Measurements from ENCODE around the gene CAMK1G. TPM values are rescaled to one million over a fixed set of nuclear protein-coding genes. Genes with fewer than 3 reads are reported as not detected.

CAMK1G gene
- total and polyA plus RNA-seq, 10 of the 15 experiments (the other 5 are each of a cell fraction or from before 2014, with no cell fraction given) = 0.18 to 0.20 TPM; not detected in 8

- Histone ChIP-seq H3K4me1 (ENCODE audit: control insufficient read depth, insufficient read depth, low read length) (peaks cover 10% of the 10 kb centered on the region), H2AFZ (ENCODE audit: control insufficient read depth, low read depth, low read length) (no peak overlapping the region), H3K4me2 (ENCODE audit: control insufficient read depth, insufficient read depth) (no peak overlapping the region), H4K20me1 (ENCODE audit: control insufficient read depth, insufficient read depth) (no peaks in the 10 kb centered on the region), H3K4me3 (no peak overlapping the region), H3K36me3 (ENCODE audit: control insufficient read depth in 2 of 2, insufficient read depth in 2 of 2, low read length in 1 of 2) (no peaks in the 10 kb centered on the region), H3K79me2 (ENCODE audit: control insufficient read depth, insufficient read depth, low read length) (no peaks in the 10 kb centered on the region), H3K9me3 (replicated peaks; ENCODE audit: control insufficient read depth, insufficient read depth, low read length) (no peaks in the 10 kb centered on the region), H3K27me3 (replicated peaks in 1 of 2; ENCODE audit: control insufficient read depth in 2 of 2, insufficient read depth in 2 of 2, low read length in 1 of 2) (no peaks in the 10 kb centered on the region), H3K27ac (ENCODE audit: control insufficient read depth, insufficient read depth) (no peak overlapping the region), H3K9ac (ENCODE audit: control insufficient read depth, insufficient read depth, low read length) (no peak overlapping the region)
- intact Hi-C loops (cut with micrococcal nuclease; ENCODE audit: unreplicated experiment) (loop anchor here (2.0 to 10.0 kb wide), 2 partner anchors 23 to 141 kb away; no protein-coding TSS in a partner anchor), in situ Hi-C loops (cut with MboI) (no loop called here)
- FAIRE-seq (no peak), DNase-seq (ENCODE audit: low read depth, low spot score) (no peak), ATAC-seq (no peak)
- no TSS peak for BruUV-seq (replicated peaks)
- ChIA-PET CTCF (interaction anchor here (1.2 to 15.5 kb wide), 7 partner anchors 8 to 144 kb away, joined by 3 to 211 read pairs (median 13); no protein-coding TSS in a partner anchor), RAD21 (ENCODE audit: unreplicated experiment) (interaction anchor here (1.5 to 2.9 kb wide), 4 partner anchors 7 to 165 kb away, joined by 4 to 22 read pairs (median 6); no protein-coding TSS in a partner anchor), SMC1A (ENCODE audit: uncharacterized antibody, unreplicated experiment) (interaction anchor here (0.7 to 2.2 kb wide), 6 partner anchors 31 to 101 kb away, joined by 3 to 6 read pairs (median 3); partner anchors contain the start of genes G0S2 and HSD11B1), POLR2A (no interaction called here)
- WGBS (ENCODE audit: insufficient coverage, insufficient replicate concordance, low lambda C conversion rate, missing lambda C conversion rate) = 74% methylated on average over 5 of the region's 5 CpGs
- TF ChIP-seq LARP7 (IDR thresholded peaks at IDR 0.05) (no peak), BCL3 (IDR thresholded peaks at IDR 0.05; ENCODE audit: borderline replicate concordance, insufficient read depth, low read depth, low read length, poor library complexity, severe bottlenecking) (peak; percentile 69)
These were observed 20.4 kb downstream of the CAMK1G start for GRCh38 chr1:209603877-209604276.

- 0% methylated on average over 1 of the region's 1 CpG for WGBS (ENCODE audit: insufficient coverage, insufficient replicate concordance, low lambda C conversion rate, missing lambda C conversion rate)
- in situ Hi-C loops (cut with MboI) = no loop called here
- CTCF ChIA-PET = interaction anchor here (0.6 to 15.5 kb wide), 16 partner anchors 9 to 358 kb away, joined by 3 to 211 read pairs (median 7); partner anchors contain the start of genes CAMK1G and G0S2
- peak; percentile 82; the same call in 1 of the 2 replicates for TF ChIP-seq RELB (IDR thresholded peaks at IDR 0.05; ENCODE audit: low read depth)
- TF ChIP-seq MEF2B (IDR thresholded peaks at IDR 0.05; ENCODE audit: partially characterized antibody, poor library complexity, severe bottlenecking) = peak; percentile 48
- TF ChIP-seq MYC (IDR thresholded peaks at IDR 0.05; ENCODE audit: insufficient read depth, insufficient read length, insufficient replicate concordance, low read length, severe bottlenecking) = no peak
- peak; percentile 32; the same call in 1 of the 2 replicates for TF ChIP-seq PKNOX1 (IDR thresholded peaks at IDR 0.05)
- TF ChIP-seq SMAD1 (IDR thresholded peaks at IDR 0.05; ENCODE audit: low read depth, partially characterized antibody) = no peak
- TF ChIP-seq ZNF622 (IDR thresholded peaks at IDR 0.05) = no peak
- TF ChIP-seq RELA (IDR thresholded peaks at IDR 0.05; ENCODE audit: borderline replicate concordance, partially characterized antibody) = peak; percentile 77
- TF ChIP-seq DPF2 (IDR thresholded peaks at IDR 0.05) = 0 out of 2 replicates have a peak, but pooled peaks have one; percentile 61
These were observed 23.7 kb downstream of the CAMK1G start for GRCh38 chr1:209607102-209607794.

More at GRCh38 chr1:209607102-209607794, 23.7 kb downstream of the CAMK1G start:
- Histone ChIP-seq H3K79me2 (ENCODE audit: control insufficient read depth, insufficient read depth, low read length) (no peaks in the 10 kb centered on the region), H3K4me2 (ENCODE audit: control insufficient read depth, insufficient read depth) (peak overlapping the region; percentile 69), H3K36me3 (ENCODE audit: control insufficient read depth in 2 of 2, insufficient read depth in 2 of 2, low read length in 1 of 2) (no peaks in the 10 kb centered on the region), H3K27me3 (replicated peaks in 1 of 2; ENCODE audit: control insufficient read depth in 2 of 2, insufficient read depth in 2 of 2, low read length in 1 of 2) (no peaks in the 10 kb centered on the region), H2AFZ (ENCODE audit: control insufficient read depth, low read depth, low read length) (peak overlapping the region; percentile 68), H3K9me3 (replicated peaks; ENCODE audit: control insufficient read depth, insufficient read depth, low read length) (no peaks in the 10 kb centered on the region), H4K20me1 (ENCODE audit: control insufficient read depth, insufficient read depth) (no peaks in the 10 kb centered on the region), H3K27ac (ENCODE audit: control insufficient read depth, insufficient read depth) (peak overlapping the region; percentile 45; the same call in 1 of the 2 replicates), H3K4me3 (no peak overlapping the region), H3K4me1 (ENCODE audit: control insufficient read depth, insufficient read depth, low read length) (peaks cover 10% of the 10 kb centered on the region), H3K9ac (ENCODE audit: control insufficient read depth, insufficient read depth, low read length) (peak overlapping the region; percentile 13; the same call in 1 of the 2 replicates)
- POLR2A ChIA-PET = interaction anchor here (0.7 to 2.2 kb wide), 8 partner anchors 9 to 69 kb away, joined by 3 to 16 read pairs (median 4); partner anchors contain the start of gene G0S2
- ATAC-seq (peak; percentile 93), FAIRE-seq (peak; percentile 18), DNase-seq (ENCODE audit: low read depth, low spot score) (peak; percentile 48)
- RAD21 ChIA-PET (ENCODE audit: unreplicated experiment) = interaction anchor here (0.7 to 3.3 kb wide), 18 partner anchors 7 to 161 kb away, joined by 3 to 15 read pairs (median 4); partner anchors contain the start of gene G0S2
- no TSS peak for BruUV-seq (replicated peaks)
- intact Hi-C loops (cut with micrococcal nuclease; ENCODE audit: unreplicated experiment) = loop anchor here (10.0 kb wide), 1 partner anchor 138 kb away; no protein-coding TSS in a partner anchor
- SMC1A ChIA-PET (ENCODE audit: uncharacterized antibody, unreplicated experiment) = interaction anchor here (0.6 to 3.0 kb wide), 19 partner anchors 10 to 168 kb away, joined by 3 to 13 read pairs (median 4); no protein-coding TSS in a partner anchor

Measured in GM12878 (cell line).